ENCODE measurements around the gene EPHA8.

Gene EPHA8

DNA sequence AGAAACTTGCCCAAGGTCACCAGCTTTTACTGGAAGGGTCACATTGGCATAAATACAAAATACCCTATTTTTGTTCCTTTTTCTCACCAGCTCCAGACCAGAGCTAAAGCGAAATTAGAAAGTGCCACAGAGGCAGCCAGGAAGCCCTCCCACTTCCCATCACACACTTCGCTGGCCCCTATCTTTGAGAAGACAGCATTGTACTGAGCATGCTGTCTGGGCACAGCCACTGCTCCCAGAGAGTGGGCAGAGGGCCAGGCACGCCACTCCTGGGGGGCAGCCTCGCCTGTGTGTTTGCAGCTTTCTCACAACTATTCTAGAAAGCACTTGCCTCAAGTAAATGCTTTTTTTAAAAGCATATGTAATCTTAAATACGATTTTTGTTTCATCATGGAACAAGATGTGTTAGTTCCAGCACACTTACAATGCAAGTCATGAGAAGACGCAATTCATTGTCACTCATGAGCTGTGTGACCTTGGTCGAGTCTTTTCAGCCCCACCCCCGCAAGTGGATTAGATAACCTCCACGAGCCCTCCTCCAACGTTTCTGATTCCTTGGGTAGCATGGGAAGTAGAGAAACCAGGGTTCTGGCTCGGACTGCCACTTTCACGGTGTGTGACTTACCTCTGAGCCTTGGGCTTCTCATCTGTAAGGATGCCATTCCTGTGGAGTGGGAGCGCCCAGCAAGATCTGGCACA lies 25.7 kb upstream of the EPHA8 start:
- no peak for DNase-seq

DNA sequence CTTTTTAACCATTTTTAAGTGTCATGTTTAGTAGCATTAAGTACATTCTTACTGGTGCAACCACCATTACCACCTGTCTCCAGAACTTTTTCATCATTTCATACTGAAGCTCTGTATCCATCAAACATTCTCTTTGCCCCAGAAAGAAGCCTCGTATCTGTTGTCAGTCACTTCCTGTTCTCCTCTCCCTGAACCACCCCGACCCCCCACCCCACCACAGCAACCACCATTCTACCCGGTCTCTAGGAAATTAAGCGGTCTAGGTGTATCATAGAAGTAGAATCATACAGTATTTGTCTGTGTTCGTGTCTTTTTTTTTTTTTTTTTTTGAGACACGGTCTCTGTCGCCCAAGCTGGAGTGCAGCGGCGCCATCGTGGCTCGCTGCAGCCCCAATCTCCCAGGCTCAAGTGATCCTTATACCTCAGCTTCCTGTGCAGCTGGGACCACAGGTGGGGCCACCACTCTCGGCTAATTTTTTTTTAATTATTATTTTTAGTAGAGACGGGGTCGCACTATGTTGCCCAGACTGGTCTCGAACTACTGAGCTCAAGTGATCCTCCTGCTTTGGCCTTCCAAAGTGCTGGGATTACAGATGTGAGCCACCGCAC lies 23.7 kb upstream of the EPHA8 start:
- DNase-seq = no peak

DNA sequence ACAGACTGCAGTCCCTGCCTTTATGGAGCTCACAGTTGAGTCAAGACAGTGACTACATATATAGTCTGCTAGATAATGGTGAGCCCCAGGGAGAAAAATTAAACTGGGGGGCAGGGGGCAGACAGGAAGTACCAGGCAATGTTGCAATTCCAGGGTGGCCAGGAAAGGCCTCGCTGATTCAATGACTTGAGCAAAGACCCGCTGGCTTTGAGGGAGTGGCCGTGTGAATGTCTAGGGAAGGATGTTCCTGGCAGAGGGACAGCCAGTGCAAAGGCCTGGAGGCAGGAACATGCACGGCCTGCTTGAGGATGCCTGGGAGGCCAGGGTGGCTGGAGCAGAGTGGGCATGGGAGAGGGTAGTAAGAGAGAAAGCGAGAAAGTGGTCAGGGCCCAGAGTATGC lies 23.0 kb upstream of the EPHA8 start:
- no peak for DNase-seq

DNA sequence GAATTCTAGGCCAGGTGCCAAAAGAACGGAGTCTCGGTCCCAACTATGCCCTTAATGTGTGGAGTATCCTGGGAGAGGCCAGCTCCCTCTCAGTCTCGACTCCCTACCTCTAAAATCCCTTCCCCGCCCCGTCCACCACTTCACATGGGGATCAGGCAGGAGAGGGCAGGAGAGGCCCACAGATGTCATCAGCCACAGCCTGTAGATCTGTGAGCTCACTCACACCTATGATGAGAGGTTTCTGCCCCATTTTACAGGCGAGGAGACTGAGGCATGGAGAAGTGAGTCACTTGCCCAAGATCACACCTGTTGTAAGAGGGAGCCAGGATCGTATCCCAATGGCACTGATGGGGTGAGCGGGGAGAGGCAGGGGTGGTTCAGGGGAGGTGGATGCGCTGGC lies 20.4 kb upstream of the EPHA8 start:
- DNase-seq = no peak

DNA sequence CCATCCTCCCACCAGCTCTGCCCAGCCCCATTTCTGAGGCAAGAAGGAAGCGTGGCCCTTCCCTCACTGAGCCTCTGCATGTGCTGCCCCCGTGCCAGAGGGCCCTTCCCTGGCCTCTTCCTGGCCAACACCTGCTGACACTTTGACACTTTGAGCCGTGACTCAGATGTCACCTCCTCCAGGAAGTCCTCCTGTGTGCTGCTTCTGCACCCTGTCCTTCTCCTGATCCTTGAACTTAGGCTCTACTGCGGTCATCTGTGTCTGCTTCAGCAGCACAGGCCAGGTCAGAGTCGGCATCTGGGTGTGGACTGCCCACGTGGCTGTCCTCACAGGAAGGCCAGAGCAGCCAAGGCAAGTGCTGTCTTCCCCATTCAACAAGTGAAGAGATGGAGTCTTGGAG lies 19.6 kb upstream of the EPHA8 start:
- DNase-seq = no peak

DNA sequence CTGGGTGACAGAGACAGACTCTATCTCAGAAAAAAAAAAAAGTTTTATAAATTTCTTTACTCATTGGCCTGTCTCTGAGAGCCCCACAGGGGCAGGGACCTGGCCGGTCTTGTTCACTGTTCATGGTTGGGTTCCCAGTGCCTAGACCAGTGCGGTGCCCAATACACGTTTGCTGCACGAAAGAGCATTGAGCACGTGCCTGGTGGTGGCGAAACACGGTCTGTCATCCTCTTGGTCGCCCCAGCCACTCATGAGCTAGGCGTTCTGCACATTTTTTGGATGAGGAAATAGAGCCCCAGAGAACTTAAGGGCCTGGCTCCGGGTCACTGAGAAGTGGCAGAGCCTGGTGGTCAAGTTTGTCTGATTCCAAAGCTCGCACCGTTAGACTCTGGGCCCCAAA lies 18.7 kb upstream of the EPHA8 start:
- DNase-seq = no peak

DNA sequence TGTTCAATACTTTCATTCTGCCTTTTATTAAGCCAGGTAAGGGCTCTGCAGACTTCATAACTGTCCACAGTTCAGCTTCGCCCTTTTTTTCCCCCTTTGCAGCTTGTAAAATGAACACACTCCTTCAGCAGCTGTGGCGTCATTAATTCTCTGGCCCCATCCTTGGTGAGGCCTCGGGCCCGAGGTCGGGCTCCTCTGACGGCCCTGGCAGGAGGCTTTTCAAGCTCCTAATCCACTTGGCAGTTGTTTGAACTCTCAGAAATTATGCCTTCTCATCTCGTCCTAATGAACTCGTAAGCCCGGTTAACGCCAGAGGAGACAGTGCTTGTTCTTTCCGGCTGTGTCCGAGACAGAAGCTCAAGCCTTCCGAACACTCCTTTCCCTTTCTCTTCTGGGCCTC lies 18.1 kb upstream of the EPHA8 start:
- DNase-seq = no peak

DNA sequence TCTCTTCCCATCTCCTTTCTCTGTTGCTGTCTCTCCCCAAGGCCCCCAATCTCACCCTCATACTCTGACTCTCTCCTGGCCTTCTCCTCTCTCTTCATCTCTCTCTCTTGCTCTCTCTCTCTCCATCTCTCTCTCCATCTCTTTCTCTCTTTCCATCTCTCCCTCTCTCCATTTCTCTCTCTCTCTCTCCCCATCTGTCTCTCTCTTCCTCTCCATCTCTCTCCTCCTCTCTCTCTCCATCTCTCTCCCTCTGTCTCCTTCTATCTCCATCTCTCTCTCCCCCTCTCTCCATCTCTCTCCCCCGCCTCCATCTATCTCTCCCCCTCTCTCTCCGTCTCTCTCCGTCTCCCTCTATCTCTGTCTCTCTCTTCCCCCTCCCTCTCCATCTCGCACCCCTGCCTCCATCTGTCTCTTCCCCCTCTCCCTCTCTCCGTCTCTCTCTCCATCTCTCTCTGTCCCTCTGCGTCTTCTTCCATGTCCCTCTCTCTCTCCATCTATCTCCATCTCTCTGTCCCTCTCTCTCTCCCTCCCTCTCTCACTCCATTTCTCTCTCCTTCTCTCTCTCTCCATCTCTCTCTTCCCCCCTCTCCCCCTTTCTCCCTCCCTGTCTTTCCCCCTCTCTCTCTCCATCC lies 16.0 kb upstream of the EPHA8 start:
- no peak for DNase-seq

DNA sequence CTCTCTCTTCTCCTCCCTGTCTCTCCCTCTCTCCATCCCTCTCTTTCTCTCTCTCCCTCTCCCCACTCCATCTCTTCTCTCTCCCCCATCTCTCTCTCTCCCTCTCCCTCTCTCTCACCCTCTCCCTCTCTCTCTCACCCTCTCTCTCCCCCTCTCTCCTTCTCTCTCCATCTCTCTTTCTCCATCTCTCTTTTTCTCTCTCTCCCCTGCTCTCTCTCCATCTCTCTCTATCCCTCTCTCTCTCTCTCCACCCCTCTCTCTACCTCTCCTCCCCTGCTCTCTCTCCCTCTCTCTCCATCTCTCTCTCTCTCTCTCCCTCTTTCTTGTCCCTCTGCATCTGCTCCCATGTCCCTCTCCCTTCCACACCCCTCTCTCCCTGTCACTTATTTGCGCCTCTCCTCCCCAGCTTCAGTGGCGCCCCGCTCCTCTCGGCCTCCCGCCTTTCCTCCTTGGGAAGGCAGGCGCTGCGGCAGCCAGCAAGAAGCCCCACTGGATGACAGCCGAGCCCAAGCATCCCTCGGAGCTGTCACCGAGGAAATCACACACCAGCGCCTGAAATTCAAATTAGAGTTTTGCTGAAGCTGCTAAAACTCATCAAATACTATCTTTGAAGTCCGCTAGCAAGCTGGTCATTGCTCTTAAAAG lies 15.3 kb upstream of the EPHA8 start:
- no peak for DNase-seq

DNA sequence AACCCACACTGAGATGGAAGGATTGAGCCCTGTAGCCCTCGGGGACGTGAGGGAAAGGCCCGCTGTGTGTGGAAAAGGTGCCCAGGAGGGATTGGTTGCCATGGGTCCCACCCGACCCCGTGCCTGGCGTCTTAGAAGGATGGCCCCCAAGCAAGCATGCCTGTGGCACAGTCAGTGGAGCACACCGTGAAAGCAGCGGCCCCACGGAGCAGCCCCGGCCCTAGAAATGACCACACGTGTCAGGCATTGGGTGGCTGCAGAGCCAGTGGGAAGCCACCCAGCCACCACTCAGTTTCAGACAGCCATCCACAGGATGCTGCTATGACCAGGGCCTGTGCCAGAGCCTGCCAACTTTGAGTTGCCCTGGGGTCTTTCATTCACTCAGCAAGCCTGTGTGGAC lies 13.3 kb upstream of the EPHA8 start:
- no peak for DNase-seq

DNA sequence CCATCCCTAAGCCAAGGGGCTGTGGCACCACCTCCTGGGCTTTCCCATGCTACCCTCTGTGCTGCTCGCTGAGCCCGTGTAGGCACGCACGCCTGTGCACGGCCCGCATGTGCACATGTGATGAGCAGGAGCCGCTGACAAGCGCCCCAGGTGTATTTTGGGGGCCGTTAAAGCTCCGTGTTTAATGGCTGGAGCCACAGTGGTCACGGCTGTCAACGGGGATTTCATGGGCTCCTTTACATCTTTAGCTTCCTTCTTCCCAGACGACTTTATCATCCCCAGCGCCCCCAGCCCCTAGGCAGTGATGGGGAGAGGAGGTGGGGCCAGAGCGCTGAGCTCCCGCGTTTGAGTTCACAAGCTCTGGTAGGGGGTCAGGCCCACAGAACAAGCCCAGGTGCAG lies 11.7 kb upstream of the EPHA8 start:
- DNase-seq = no peak

DNA sequence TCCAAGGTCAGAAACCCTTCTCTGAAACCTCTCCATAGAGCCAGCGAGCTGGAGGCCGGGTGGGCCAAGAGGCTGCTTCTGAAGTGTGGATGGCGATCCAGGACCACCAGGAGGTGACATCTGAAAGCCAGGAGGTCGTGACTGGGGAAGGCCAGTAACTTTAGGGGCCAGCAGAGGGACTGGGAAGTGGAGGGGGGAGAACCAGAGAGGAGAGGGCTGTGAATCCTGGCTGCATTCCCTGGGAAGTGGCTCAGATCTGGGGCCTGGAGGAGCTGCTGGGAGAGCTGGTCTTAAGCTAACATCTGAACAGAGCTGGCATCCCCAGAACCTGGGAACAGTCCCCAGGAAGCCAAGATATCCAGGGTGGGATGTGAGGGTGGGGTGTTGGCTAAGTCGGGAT lies 11.3 kb upstream of the EPHA8 start:
- no peak for DNase-seq

DNA sequence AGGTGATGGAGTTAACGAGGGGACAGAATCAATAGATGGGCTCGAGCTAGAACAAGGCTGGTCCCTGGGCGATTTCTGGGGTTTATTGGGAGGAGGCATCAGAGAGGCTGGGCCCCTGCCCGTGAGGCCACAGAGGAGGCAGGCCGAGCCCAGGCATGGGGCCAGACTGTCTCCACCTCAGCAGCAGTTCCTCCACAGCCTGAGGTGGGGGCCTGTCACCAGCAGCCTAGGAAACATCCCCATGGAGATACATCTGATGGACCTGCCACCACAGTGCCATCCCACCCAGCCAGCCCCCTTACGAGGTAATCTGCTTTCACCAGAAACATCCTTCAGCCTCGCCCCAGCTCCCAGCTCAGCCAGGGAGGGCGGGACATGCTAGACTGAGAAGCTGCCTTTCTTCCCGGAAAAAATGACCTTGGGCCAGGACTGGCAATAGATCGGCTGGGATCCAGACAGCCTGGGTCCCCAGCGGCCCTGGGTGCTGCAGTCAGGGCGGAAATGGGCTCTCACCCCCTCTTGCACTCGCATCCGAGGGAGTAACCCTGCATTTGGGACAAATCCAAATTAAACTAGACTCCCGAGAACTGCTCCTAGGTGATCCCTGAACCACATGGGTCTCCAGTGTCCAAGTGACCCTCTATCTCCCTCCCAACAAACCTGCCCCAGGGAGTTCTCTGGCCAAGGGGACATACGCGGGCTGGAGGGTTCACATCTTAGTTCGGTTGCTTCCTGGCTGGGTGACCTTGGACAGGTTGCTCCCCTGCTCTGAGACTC lies 10.0 kb upstream of the EPHA8 start:
- no peak for DNase-seq

DNA sequence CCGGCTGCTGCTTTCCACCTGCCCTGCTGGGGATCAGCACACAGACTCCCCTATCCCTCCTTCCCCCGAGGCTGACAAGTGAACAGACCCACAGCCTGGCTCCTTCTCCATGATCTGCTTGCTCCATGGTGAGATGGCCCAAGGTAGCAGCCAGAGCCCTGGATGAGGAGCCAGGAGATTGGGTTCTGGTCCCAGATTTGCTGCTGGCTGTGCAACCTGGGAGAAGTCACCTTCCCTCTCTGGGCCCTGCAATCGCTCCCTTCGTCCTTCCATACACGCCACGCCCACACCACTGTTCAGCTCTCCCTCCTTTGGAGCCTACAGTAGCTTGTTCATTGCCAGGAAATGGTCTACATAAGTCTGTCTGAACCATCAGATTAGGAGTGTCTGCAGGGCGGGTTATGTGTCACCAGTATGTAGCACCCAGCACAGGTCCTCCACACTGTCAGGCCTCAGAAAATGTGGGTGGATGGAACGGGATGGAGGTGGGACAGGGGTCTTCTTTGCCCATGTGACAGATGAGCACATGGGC lies 9.2 kb upstream of the EPHA8 start:
- DNase-seq = no peak

DNA sequence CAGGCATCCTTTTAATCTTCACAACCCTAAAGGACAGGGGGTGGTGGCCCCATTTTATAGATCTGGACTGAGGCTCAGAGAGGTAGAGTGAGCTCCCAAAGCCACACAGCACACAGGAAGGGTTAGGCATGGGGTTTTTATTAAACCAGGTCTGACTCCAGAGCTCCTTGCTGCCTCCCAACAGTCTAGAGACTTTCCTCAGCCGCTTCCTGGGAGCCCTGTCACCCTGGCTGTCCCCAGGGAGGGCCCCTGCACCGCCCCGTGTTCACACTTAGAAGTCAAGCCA lies 8.0 kb upstream of the EPHA8 start:
- DNase-seq = no peak

DNA sequence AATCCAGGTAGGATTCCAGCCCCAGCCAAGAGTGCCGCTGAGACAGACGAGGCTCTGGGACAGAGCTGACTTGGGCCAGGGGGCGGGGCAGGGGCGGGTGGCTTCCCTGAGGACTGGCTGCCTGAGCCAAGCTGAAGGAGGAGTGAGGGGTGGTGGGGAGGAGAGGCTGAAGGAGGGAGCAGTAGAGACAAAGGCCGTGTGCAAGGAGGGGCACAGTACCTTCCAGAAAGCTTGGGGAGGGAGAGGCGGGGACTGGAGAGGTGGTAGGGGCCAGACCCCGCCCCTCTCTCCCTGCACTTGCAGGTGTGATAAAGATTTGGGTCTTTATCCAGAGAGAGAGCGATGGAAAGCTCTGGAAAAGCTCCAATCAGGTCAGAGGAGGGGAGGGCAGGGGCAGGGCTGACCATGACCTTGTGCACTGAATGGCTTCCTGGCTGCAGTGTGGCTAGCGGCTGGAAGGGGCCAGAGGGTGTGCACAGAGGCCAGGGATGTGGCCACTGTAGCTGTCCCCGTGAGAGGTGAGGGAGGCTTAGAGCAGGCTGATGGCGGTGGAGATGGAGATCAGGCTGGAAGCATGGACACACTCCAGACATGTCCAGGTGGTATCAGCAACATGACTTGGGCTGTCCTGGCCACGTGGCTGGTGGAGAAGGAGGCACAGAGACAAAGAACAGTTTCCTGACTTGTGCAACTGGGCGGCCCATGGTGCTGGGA lies 6.7 kb upstream of the EPHA8 start:
- DNase-seq = no peak

DNA sequence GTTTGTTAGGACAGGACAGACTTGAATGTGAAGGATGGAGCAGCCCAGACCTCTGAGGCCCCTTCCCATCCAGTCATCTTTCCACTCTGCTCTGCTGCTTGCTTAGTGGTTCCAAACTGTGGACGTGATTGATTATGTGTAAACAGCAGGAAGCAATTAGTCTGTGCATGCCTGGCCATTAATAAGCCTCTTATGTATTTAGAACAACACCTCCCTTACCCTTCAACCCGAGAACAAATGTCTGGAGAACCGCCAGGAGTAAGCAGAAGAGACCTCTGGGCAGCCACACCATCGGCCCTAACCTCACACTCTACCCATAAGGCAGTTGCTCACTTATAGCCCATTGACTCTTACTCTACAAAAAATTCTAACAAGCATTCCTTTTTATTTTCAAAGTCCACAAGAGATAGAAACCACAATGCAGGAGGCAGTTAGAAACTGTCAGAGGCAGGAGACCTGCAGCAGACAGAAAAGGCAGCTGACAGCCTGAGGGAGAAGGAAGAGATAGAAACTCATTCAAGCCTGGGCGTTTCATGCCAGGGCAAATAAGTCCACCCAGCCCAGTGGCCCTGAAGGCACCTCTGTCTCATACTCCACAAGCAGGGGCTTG lies 5.8 kb upstream of the EPHA8 start:
- no peak for DNase-seq

DNA sequence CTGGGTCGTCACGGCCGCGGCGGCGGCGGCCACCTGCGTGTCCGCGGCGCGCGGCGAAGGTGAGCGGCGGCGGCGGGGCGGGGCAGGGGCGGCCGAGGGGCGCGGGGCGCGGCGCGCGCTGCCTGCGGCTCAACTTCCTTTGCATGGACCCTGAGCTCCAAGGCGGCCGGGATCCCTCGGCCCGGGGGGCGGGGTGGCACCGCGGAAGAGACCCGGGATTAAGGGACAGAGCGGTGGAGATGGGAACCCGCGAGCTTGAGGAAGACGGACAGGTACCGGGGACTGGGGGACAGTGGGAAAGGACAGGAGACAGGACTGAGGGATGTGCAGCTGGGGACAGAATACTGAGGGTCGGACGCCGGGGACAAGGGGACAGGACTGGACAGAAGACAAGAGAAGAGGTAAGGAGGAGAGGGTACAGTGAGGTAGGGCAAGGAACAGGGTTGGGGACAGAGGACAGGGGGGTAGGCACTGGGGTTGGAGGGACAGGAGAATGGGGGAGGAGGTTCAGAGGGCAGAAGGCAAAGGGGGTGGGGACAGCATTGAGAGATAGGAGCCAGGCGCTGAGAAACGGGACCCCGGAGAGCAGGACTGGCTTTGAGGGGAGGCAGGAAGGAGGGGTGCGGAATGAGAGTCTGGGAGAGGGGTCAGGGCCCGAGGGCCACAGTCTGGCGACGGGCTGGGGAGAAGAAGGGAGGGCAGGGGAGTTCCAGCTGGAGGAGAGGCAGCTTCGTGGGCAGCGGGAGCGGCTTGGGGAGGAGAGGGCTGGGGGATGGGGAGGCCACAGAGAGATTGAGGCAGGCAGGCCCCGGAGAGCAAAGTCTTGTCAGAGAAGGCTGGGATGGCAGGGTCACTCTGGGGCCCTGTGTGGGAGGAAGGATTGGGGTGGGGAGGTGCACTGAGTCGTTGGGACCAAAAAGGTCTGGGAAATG lies 648 bp downstream of the EPHA8 start:
- DNase-seq = no peak

DNA sequence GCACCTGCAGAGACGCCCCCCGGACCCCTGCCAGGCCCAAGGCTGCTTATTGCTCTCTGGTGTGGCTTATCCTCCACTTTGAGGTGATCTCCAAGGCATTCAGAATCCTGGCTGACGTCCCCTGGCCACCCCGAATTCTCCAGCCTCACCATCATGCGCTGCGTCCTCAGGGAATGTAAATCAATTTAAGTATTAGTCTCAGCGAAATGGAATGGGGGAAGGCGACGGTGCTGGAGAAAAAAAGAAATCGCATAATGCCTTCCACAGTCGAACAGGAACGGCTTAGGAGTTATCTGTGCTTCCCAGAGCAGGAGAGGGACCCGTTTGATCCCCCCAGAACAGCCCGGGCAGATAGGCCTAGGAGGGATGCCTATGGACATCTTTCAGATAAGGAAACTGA lies 2.9 kb downstream of the EPHA8 start:
- no peak for DNase-seq

DNA sequence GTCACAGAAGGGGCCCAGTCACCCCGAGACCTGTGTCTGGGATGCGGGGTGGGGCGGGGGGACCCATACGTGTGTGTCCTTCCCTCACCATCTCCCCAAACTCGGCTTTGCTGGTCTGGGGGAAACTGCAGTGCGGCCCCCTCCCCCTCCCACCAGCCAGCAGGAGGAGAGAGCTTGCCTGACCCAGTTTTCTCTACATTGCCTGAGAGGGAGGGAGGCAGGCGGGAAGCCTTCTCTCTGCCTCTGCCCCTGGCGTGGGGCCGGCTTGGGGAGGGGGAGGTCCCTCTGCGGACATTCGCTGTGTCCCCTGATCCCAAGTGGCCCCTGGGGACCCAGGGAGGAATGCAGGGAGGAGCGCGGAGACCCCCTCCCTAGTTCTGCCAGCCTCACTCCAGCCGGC lies 3.9 kb downstream of the EPHA8 start:
- DNase-seq = no peak

DNA sequence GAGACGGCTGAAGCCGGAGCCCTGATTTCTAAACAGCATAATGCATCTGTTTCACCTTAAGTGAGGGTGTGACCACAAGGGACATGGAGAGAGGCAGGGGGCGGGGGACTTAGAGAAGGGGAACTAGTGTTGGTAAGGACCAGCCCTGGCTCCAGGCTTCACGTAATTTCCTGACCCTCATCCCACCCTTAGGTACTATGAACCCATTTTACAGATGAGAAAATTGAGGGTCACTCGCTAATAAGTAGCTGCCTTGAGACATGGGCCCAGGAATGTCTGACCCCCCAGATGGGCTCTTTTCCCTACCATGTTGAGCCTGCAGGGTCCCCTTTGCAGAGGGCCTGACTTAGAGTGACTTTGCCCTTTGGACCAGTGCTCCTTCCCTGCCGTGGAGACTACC lies 4.7 kb downstream of the EPHA8 start:
- no peak for DNase-seq

Data from CD4-positive, alpha-beta T cell treated with Interleukin-1 beta for 1 hour (primary cell).